Skin epidermis (tissue), 12 donors: ENCODE measurements around the gene ULK4.
"Not testable (repeated sequence)": the region's sequence is repeated elsewhere in the genome, so short reads cannot be mapped to it uniquely, and the experiment has no call there.

Source experiments
- H3K27ac ChIP-seq, 21 experiments: fragments of 200-600 bp; sonication (generic) in 11 of 21; one replicate each; pipeline ENCODE4 v1.5.0; 2020; ENCODE audit warnings: mild to moderate bottlenecking in 3 of 21, inconsistent platforms in 2 of 21, moderate library complexity in 2 of 21
- H3K4me3 ChIP-seq, 7 experiments: fragments of 200-600 bp; sonication (generic) in 2 of 7; one replicate each; pipeline ENCODE4 v1.5.0; 2020; ENCODE audit warnings: inconsistent platforms in 2 of 7, mild to moderate bottlenecking in 2 of 7, moderate library complexity in 1 of 7

ULK4 gene

DNA sequence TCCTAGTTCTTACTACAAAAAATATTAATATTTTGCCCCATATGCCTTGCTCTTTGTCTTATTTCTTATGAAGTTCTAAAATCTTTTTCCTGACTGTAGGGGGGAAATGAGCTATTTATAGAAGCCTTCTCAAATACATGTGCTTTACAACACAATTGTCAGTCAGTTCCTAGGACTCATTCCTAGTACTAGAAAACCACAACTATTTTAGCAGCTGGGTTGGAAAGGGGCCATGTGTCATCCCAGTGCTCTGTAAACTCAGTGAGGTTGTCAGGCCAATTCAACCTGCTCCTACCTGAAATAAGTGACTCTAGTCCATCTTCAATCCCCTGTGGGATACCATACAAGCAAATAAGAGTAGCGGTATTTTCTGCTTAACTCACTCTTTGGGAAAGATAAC lies 153.8 kb downstream of the ULK4 start:
- Histone ChIP-seq H3K27ac (no peak overlapping the region), H3K4me3 (no peak overlapping the region)

DNA sequence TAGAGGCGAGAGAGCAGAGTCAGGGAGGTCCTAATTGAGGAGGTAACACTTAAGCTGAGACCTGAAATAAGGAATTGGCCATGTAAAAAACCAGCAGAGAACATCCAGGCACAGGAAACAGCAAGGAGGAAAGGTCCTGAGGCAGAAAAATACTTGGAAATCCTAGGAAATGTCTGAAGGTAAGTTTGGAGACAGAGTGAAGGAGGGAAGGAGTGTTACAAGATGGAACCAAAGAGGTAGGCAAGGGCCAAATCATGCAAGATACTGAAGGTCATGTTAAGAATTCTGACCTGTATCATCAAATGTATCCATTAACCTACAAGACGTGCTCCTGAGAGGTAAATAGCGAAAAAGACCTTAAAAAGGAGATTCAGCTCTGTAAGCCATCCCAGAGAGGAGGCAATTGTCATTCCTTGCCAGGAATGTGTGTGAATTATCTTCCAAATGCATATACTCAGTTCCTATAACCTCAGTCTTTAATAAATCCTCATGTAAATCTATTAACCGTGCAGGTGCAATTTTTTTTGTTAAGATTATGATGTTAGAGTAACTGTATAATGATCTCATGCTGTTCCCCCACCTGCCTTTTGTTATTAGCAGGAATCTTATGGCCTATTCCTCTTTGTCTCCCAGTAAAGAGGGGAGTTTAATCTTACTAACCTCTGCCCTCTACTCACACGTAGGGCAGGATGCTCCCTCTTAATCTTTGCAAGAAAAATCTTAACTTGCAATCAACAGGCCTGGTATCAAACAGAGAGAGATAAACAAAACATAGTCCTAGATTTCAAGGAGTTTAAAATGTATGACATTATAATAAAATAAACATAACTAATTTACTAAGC lies 166.9 kb downstream of the ULK4 start:
- no peak overlapping the region for H3K4me3 ChIP-seq

DNA sequence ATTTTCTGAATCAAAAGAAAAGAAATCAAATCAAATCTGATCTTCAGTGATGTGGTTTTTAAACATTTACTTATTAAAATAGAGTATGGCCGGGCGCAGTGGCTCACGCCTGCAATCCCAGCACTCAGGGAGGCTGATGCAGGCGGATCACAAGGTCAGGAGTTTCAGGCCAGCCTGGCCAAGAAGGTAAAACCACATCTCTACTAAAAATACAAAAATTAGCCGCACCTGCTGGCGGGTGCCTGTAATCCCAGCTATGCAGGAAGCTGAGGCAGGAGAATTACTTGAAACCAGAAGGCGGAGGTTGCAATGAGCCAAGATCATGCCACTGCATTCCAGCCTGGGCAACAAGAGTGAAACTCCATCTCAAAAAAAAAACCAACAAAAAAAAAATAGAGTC lies 169.1 kb downstream of the ULK4 start:
- Histone ChIP-seq H3K27ac (no peak overlapping the region), H3K4me3 (no peak overlapping the region)

More for the DNA sequence above, 166.9 kb downstream of the ULK4 start:
- no peak overlapping the region for H3K27ac ChIP-seq

DNA sequence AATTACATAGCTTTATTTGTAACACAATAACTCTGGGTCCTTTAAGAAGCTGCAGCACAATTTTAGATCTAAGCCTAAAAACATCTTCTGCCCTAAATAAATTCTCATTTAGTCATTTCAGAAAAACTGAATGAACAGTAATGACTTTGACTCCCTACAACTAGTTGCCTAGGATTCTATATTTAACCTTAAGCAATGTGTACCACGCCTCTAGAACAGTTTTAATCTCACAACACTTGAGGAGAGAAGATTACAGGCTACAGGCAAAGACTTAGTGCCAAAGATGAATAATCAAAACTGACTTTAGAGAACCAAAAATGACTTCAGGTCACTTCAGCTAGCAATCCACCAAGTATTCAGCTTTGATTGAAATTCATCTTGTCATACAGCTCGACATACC lies 192.8 kb downstream of the ULK4 start:
- H3K4me3 ChIP-seq, result no peak overlapping the region
- no peak overlapping the region for H3K27ac ChIP-seq

DNA sequence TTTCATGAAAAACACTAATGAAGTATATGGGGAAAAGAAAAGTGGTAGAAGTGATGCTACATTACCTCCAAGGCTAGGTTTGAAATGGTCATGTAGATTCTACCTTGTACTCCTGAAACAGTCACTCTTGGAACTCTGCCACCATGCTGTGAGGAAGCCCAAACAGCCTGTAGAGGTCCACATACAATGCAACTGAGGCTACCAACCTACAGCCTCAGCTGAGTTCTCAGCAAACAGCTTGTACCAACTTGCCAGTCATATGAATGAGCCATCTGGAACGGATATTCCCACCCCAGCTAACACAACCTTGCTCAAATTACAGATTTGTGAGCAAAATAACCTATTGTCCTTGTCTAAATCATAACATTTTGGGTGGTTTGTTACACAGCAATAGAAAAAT lies 193.5 kb downstream of the ULK4 start:
- Histone ChIP-seq H3K4me3 (no peak overlapping the region), H3K27ac (no peak overlapping the region)

DNA sequence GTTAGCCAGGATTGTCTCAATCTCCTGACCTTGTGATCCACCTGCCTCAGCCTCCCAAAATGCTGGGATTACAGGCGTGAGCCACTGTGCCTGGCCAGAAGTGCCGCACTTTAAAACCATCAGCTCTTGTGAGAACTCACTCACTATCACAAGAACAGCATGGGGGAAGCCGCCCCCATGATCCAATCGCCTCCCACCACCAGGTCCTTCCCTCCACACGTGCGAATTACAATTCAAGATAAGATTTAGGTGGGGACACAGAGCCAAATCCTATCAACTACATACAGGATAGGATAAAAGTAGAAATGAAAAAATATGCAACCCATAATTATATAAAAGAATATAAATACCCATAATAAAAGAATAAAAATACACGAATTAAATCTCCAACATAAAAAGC lies 199.0 kb downstream of the ULK4 start:
- not testable (repeated sequence) for H3K4me3 ChIP-seq, H3K27ac ChIP-seq

DNA sequence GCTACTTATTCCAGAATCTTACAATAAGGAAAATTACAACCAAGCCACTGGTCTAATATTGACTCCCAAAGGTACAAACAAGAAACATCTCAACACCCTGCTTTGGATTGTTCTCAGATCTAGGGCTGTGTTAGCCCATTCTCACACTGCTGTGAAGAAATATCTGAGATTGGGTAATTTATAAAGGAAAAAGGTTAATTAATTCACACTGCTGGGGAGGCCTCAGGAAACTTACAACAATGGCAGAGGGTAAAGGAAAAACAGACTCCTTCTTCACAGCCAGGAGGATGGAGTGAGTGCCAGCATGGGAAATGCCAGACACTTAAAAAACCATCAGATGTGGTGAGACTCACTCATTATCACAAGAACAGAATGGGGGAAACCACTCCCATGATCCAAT lies 208.3 kb downstream of the ULK4 start:
- no peak overlapping the region for H3K4me3 ChIP-seq
- no peak overlapping the region for H3K27ac ChIP-seq

DNA sequence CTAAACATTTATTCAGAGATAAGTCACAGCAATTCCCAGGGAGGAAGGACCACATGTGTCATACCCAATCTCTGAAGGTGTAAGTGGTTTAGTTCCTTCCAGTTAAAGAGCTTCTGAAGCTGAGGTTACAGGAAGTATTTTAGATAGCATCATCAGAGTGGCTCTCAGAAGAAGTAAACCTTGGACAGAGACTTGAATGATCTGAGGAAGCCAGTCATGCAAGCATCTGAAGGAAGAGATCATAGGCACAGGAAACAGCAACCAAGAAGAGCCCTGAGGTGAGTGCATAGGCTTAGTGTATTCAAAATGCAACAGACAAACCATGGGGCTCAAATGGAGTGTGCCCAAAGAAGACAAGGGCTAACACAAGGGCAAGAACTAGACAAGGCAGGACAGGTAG lies 210.3 kb downstream of the ULK4 start:
- H3K27ac ChIP-seq, result no peak overlapping the region

DNA sequence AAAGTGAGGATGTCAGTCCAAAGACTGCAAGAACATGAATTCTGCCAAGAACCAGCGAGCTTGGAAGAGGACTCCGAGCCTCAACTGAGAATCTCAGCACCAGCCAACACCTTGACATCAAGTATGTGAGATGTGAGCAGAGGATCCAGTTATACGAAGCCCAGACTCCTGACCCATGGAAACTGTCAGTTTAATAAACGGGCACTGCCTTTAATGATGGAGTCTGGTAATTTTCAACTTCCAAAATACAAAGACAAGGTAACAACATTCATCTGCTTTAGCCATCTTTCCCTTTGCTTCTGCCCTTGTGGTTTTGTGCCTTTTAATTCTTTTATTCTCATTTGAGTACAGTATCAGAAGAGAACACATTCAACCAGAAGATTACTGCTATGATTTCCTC lies 211.9 kb downstream of the ULK4 start:
- Histone ChIP-seq H3K27ac (no peak overlapping the region), H3K4me3 (no peak overlapping the region)

More for the DNA sequence above, 210.3 kb downstream of the ULK4 start:
- no peak overlapping the region for H3K4me3 ChIP-seq

DNA sequence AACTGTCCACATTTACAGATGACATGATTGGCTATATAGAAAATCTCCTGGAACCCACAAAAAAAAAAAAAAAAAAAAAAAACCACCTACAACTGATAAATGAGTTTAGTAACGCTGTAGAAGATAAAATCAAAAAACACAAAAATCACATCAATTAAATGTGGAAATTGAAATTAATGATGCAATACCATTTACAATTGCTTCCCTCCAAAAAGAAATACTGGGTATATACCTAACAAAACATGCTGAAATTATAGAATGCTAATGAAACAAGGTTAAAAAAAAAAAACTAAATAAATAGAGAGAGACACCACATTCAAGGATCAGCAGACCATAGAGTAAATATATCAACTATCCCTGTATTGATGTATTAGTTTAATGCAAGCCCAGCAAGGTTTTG lies 215.7 kb downstream of the ULK4 start:
- no peak overlapping the region for H3K27ac ChIP-seq
- H3K4me3 ChIP-seq, result no peak overlapping the region

DNA sequence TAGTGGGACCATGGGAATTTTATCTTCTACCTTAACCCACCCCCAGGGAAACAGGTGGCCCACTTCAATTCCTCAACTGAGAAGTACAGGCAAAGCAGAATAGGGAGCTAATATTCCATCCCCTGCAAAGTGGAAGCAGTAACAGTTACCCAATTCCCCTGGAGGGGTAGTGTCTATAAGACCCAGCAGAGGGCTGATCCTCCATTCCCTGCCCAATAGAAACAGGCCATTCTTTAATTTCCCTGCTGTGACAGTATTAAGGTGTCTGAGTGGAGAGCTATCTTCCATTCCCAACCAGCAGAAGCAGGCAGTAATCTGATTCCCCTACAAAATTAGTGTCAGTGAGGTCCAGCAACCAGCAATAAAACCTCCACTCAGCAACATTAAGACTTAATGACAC lies 219.8 kb downstream of the ULK4 start:
- Histone ChIP-seq H3K27ac (no peak overlapping the region), H3K4me3 (no peak overlapping the region)

DNA sequence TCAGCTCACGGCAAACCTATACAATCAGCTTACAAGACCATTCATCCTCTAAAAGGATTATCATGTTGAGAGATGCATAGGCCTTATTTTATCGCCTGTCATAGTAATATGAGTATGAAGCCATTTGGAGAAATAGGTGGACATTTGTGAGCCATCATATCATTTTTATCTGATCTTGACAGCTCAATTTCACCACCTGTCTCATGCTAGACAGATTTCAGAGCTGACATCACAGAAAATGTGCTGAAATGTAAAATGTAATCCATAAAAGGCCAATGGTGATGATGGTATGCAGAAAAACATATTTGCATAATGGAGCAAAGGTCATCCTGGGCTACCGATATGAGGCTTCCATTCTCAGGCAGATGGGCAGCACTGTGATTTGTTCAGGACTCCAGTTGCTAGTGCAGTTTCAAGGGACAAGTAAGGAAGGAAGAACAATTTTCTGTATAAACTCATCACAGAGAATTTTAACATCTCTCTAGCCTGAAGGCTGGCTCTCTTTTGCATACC lies 221.5 kb downstream of the ULK4 start:
- no peak overlapping the region for H3K27ac ChIP-seq

DNA sequence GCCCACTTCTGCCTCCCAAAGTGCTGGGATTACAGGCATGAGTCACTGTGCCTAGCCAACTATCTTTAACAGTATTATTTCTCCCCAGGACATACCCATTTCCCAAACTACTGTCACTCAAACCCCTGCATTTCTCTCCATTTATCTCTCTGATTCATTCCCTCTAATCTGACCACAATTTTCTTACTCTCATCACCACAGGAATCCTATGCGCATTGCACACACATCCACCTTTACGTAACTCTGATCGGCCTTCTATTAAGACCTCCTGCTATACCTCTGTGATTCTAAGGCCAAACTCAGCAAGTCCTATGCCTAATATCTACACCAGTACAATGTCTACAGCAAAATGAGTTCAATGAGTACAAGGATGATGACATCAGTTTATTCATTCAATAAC lies 235.0 kb downstream of the ULK4 start:
- no peak overlapping the region for H3K4me3 ChIP-seq
- no peak overlapping the region for H3K27ac ChIP-seq

More for the DNA sequence above, 221.5 kb downstream of the ULK4 start:
- no peak overlapping the region for H3K4me3 ChIP-seq

DNA sequence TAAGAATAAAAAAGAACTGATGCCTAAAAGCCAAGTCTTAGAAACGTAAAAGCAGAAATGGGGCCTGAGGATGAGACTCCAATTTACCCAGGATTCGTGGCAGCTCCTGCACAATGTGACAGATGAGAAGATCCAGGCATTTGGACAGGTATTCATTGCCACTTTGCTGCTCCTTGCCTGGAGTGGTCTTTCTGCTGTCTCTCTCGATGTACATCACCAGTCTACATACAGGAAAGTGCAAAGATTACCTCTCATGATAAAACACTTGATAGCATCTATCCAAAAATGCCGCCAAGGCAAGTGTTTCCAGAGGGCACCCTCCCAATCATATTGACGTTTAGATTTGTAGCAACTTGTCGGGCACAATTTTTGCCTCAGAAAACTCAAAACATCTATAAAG lies 244.3 kb downstream of the ULK4 start:
- Histone ChIP-seq H3K27ac (no peak overlapping the region), H3K4me3 (no peak overlapping the region)

DNA sequence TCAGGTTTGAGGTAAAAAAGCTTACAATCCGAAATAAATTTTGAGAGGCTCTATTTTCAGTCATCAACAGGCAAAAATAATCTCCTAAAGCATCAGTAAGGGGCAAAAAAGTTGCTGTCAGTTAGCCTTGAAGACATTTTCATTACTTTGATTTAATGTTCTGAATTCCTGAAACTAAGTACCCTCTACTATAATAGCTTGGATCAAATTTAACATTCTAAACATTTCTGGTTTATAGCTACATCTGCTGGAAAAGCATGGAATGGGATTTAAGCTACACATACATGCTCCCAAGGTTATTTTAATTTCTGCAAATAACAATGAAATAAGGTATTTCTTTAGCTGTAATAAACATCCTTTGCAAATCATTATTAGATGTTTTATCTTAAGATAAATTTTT lies 245.4 kb downstream of the ULK4 start:
- H3K27ac ChIP-seq, result no peak overlapping the region
- H3K4me3 ChIP-seq, result no peak overlapping the region

DNA sequence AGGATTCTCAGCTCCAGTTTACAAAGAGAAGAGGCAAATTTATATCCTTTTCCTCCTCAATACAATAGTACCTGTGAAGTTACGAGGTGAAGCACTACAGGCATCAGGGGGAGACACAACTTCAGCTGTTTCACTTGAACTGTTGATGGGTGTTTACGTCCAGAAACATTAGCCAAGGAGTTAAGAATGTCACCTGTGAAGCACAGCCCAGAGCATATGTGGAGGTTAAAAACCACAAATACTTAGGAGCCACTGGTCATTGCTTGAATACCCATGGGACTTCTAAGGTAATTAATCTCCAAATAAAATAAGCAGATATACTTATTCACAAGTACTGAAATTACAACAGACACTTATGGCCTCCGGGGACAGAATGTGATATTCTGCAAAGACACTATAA lies 246.5 kb downstream of the ULK4 start:
- no peak overlapping the region for H3K27ac ChIP-seq
- H3K4me3 ChIP-seq, result no peak overlapping the region

DNA sequence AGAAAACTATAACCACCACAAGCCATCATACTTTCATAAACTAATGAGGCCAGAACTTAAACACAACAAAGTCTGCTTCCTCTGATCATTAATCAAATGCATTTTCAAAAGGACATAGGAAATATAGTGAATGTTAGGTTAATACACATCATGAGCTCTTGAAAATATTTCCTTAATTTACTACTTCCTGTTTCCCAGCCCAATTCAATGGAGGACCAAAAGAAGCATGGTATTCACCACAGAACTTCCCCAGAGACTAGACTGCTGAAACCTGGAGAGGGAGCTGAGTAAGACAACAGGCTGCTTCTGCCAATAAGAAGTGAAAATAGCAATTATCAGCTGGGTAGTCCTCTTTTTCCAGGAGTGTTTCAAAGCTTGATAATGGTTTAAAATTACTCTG lies 250.3 kb downstream of the ULK4 start:
- Histone ChIP-seq H3K27ac (no peak overlapping the region), H3K4me3 (no peak overlapping the region)

DNA sequence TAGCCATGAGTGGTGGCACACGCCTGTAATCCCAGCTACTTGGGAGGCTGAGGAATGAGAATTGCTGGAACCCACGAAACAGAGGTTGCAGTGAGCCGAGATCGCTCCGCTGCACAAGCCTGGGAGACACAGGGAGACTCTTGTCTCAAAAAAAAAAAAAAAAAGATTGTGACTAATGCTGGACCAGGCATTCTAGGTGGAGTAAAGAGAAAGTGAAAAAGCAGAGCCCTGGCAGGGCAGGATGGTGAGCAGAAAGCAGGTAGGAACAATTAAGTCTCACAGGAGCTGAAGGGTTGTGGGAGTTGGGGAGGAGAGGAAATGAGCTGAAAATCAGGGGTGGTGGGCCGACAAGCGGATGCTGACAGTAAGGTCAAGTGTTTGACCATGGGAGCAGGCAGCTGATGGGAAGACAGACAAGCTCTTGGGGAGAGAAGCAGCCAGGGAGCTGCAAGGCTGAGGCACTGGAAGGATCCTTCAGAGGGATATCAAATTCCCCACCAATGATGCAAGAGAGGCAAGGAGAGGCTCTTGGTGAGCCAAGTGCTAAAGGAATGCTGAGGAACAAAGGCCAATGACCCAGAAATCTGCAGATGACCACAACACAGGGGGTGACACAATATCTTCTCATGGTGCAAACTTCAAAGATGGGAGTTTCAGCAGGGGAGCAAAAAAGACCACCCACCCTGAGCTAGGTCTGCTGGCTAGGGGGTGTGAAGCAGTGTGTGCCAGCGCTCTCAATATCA lies 251.1 kb downstream of the ULK4 start:
- Histone ChIP-seq H3K27ac (peak overlapping the region in 1 of 21 experiments; percentile 24), H3K4me3 (no peak overlapping the region)

DNA sequence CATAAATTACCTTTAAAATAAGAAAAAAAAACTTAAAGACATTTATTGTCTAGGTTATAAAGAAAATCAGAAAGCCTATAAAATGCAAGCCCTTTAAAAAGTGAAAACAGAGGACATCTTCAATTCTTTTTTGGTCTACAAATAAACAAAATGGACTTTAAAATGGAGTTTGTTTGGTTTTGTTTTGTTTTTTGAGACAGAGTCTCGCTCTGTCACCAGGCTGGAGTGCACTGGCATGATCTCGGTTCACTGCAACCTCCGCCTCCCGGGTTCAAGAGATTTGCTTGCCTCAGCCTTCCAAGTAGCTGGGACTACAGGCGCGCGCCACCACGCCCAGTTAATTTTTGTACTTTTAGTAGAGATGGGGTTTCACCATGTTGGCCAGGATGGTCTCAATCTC lies 252.7 kb downstream of the ULK4 start:
- H3K27ac ChIP-seq, H3K4me3 ChIP-seq: not testable (repeated sequence)

DNA sequence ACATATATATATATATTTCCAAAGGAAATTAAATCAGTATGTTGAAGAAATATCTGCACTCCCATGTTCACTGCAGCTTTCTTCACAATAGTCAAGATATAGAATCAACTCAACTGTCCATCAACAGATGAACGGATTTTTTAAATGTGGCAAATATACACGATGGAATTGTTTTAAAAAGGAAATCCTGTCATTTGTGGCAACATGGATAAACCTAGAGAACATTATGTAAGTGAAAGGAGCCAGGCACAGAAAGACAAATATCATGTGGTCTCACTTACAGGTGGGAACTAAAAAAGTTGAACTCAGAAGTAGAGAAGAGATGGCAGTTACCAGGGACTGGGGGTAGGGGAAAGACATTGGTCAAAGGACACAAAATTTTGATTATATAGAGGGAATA lies 253.7 kb downstream of the ULK4 start:
- Histone ChIP-seq H3K27ac (no peak overlapping the region), H3K4me3 (no peak overlapping the region)

DNA sequence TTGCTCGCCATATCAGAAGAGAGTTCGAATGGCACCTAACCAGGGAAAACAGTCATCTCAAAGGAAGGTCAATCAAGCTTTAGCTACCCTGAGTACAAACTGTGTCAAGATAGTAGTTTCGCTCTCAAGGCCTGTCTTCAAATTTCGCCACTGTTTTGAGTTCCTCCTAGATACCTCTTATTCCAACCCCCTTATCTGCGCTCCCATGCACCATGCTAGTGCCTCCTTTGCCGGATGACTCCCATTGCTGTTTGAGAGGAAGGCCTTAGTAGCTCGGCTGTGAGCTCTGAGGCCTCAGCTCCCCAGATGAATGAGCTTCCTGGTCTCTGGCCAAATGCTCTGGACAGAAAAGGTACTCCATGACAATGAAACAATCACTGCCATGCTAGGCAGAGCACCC lies 256.0 kb downstream of the ULK4 start:
- Histone ChIP-seq H3K4me3 (no peak overlapping the region), H3K27ac (no peak overlapping the region)
